Lower leg skin (tissue), 4 donors: Measurements from ENCODE around the gene SLC4A5. TPM values are rescaled to one million over a fixed set of nuclear protein-coding genes. Genes with fewer than 3 reads are reported as not detected.
A peak's percentile ranks its signal among the peaks of the same experiment; 100 is the strongest.

ENCODE experiments used
- DNase-seq, 2 donors: peaks; one replicate each; pipeline ENCODE4 v3.0.0-alpha.2; 2019; ENCODE audit warnings: low spot score in 2 of 2
- H3K4me3 ChIP-seq: fragments of 200-600 bp; sonication (generic); 2 replicates; pipeline ENCODE4 v1.5.1; 2017; ENCODE audit warnings: mild to moderate bottlenecking, low read depth; ENCODE audit not compliant: poor library complexity, severe bottlenecking
- CTCF ChIP-seq, 3 donors: fragments of 450-650 bp; IDR thresholded peaks; one replicate each; pipeline ENCODE4 v1.5.1; 2016; ENCODE audit warnings: antibody characterized with exemption in 3 of 3, mild to moderate bottlenecking in 3 of 3, moderate library complexity in 2 of 3
- POLR2A ChIP-seq, 2 donors: fragments of 450-650 bp; IDR thresholded peaks; one replicate each; pipeline ENCODE4 v1.6.1; 2016 to 2017; ENCODE audit warnings: antibody characterized with exemption in 2 of 2, mild to moderate bottlenecking in 1 of 2, moderate library complexity in 1 of 2
- WGBS, 2 donors: methylation state at CpG; one replicate each; pipeline ENCODE4 v1.1.5; 2018; 5-methylcytosine and 5-hydroxymethylcytosine counted together
- intact Hi-C: fragments of 100-400 bp; cut with DNase I; formaldehyde crosslinking; loops from one replicate; pipeline ENCODE4 v1.15.0; 2023; ENCODE audit warnings: low total_unique reads
- total RNA-seq, 4 donors: library from RNA; depleted of rRNA; stranded (reverse); fragments of >200 nt; gene quantifications; one replicate each; pipeline ENCODE4 v1.1.0, GENCODE V29; 2016

Gene SLC4A5, protein sequence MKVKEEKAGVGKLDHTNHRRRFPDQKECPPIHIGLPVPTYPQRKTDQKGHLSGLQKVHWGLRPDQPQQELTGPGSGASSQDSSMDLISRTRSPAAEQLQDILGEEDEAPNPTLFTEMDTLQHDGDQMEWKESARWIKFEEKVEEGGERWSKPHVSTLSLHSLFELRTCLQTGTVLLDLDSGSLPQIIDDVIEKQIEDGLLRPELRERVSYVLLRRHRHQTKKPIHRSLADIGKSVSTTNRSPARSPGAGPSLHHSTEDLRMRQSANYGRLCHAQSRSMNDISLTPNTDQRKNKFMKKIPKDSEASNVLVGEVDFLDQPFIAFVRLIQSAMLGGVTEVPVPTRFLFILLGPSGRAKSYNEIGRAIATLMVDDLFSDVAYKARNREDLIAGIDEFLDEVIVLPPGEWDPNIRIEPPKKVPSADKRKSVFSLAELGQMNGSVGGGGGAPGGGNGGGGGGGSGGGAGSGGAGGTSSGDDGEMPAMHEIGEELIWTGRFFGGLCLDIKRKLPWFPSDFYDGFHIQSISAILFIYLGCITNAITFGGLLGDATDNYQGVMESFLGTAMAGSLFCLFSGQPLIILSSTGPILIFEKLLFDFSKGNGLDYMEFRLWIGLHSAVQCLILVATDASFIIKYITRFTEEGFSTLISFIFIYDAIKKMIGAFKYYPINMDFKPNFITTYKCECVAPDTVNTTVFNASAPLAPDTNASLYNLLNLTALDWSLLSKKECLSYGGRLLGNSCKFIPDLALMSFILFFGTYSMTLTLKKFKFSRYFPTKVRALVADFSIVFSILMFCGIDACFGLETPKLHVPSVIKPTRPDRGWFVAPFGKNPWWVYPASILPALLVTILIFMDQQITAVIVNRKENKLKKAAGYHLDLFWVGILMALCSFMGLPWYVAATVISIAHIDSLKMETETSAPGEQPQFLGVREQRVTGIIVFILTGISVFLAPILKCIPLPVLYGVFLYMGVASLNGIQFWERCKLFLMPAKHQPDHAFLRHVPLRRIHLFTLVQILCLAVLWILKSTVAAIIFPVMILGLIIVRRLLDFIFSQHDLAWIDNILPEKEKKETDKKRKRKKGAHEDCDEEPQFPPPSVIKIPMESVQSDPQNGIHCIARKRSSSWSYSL
- 1 to 10 TPM; 3.0 to 5.6 (median 3.7) TPM for total RNA-seq

- no peak for DNase-seq
- TF ChIP-seq POLR2A (IDR thresholded peaks at IDR 0.05): no peak
- no peak for TF ChIP-seq CTCF (IDR thresholded peaks at IDR 0.05)
- WGBS, 2 donors: 71 to 79% methylated on average over 2 of the region's 2 CpGs
- no peak within 1 kb of the TSS for H3K4me3 ChIP-seq
- intact Hi-C loops: no loop called here
Measured at GRCh38 chr2:74343316-74343715, at the start of gene SLC4A5. TSS of gene SLC4A5 (minus strand) at chr2:74343416. CDS start at chr2:74315023, 28,393 bp downstream.

GRCh38 chr2:74392449-74392743 lies 49.2 kb upstream of the SLC4A5 start:
- H3K4me3 ChIP-seq: no peak overlapping the region

GRCh38 chr2:74391580-74392448 lies 48.6 kb upstream of the SLC4A5 start:
- TF ChIP-seq CTCF (IDR thresholded peaks at IDR 0.05): peak in 2 of 3 donors; percentile 13 to 84
- TF ChIP-seq POLR2A (IDR thresholded peaks at IDR 0.05): no peak
- WGBS, 2 donors: 1% methylated on average over 29 to 56 of the region's 62 CpGs
- peak; percentile 88 to 98 for DNase-seq
- intact Hi-C loops: no loop called here
- peak overlapping the region; percentile 86 for H3K4me3 ChIP-seq

More at GRCh38 chr2:74392449-74392743, 49.2 kb upstream of the SLC4A5 start:
- no peak for DNase-seq
- 66 to 73% methylated on average over 13 of the region's 13 CpGs for WGBS, 2 donors
- intact Hi-C loops: no loop called here
- TF ChIP-seq CTCF (IDR thresholded peaks at IDR 0.05) (no peak), POLR2A (IDR thresholded peaks at IDR 0.05) (no peak)

DNA sequence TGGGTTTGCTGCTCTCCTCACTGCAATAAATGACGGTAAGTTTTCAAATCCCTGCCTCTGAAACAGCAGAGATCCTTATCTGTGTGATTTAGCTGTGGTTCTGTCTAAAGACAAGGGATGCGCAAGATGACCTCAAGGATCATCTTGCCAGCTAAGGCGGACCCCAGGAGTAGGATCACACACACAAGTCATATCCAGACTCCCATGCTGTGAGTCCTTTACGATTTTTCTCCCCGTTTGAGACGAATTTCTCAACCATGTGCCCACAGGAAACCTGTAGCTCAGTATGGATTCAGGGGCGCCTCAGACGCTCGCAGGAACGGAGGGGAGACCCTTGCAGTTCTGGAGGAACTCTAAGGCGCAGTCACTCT lies 48.0 kb upstream of the SLC4A5 start:
- peak overlapping the region; percentile 86 for H3K4me3 ChIP-seq
- intact Hi-C loops: no loop called here
- no peak for TF ChIP-seq POLR2A (IDR thresholded peaks at IDR 0.05)
- no peak for TF ChIP-seq CTCF (IDR thresholded peaks at IDR 0.05)
- whole genome bisulfite sequencing, 2 donors: 0% methylated on average over 11 of the region's 11 CpGs
- DNase-seq: no peak

GRCh38 chr2:74390606-74391005 lies 47.4 kb upstream of the SLC4A5 start:
- 44 to 60% methylated on average over 5 of the region's 5 CpGs for WGBS, 2 donors
- intact Hi-C loops: no loop called here
- H3K4me3 ChIP-seq: no peak overlapping the region
- DNase-seq: no peak
- no peak for TF ChIP-seq CTCF (IDR thresholded peaks at IDR 0.05)
- no peak for TF ChIP-seq POLR2A (IDR thresholded peaks at IDR 0.05)
